Measurements from ENCODE around the gene MYOG.

MYOG gene

DNA sequence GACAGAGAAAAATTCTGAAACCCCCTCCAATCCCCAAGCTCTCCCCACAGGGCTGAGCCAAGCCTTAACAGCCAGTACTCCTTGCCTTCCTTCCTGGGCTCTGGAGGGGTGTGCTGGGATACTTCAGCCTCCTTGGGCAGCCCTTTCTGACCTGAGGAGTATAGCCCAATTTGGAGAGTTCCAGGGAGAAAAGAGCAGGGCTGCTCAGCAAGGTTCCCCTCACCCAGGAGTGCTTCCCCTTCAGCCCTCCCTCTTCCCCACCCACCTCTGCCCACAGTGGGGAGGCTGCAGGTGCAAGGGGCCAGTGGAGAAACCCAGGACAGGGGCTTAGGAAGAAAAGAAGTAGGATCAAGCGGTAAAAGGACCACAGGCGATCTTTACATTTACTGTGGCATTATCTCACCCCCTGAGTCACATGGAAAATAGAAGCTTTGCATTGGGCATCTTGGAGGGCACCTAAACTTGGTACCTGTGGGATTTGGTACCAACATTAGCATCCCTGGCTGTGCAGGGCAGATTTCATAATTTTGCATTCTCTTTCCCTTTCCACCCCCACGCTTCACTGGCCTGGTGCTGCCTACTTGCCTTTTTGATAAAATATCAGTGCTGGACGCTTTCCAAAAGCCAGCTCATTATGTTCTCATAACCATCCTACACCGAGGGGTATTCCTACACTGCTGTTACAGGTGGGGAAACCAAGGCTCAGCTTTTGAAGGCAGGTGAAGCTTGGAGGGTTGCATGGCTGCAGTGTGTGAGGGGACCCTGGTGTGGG lies 38.9 kb upstream of the MYOG start:
- TF ChIP-seq GATA2 (IDR thresholded peaks at IDR 0.05; ENCODE audit: low read depth, low read length) (no peak), GATA3 (IDR thresholded peaks at IDR 0.05; ENCODE audit: low read depth, low read length) (no peak)

DNA sequence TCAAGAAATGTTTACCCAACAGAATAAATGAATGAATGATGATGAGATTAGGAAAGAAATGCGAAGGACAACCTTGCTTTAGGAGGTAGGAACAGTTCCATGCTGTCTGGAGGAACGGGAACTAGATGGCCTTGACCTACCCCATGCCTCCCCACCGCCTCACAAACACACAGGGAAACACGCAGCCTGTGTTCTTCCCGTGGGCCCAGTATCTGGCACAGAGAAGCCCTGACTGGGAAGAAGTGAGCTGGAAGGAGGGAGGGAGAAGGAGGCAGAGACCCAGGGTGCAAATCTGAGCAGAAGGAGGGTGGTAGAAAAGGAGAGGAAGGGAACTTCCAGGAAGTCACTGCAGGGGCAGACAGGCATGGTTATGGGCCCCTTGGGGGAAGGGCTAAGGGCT lies 38.2 kb upstream of the MYOG start:
- TF ChIP-seq GATA3 (IDR thresholded peaks at IDR 0.05; ENCODE audit: low read depth, low read length) (no peak), GATA2 (IDR thresholded peaks at IDR 0.05; ENCODE audit: low read depth, low read length) (no peak)

DNA sequence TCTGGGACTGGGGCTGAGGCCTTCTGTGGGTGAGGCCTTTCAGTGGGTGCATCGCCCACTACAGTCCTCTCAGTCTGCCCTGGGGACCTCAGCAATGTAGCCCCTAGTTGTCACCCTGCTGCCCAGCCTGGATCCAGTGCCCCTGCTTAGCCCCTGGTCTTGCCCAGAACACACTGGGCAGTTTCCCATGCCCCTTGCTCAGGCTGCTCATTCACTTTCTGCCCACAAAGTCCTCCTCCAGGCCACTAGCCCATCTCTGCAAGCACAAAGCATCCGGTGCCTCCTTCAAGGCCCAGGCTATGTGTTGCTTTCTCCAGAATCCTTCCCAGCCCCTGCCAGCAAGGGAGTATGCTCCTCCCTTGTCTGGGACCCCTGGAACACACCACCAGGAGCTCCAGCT lies 36.3 kb upstream of the MYOG start:
- no peak for TF ChIP-seq GATA2 (IDR thresholded peaks at IDR 0.05; ENCODE audit: low read depth, low read length)
- TF ChIP-seq GATA3 (IDR thresholded peaks at IDR 0.05; ENCODE audit: low read depth, low read length): no peak

DNA sequence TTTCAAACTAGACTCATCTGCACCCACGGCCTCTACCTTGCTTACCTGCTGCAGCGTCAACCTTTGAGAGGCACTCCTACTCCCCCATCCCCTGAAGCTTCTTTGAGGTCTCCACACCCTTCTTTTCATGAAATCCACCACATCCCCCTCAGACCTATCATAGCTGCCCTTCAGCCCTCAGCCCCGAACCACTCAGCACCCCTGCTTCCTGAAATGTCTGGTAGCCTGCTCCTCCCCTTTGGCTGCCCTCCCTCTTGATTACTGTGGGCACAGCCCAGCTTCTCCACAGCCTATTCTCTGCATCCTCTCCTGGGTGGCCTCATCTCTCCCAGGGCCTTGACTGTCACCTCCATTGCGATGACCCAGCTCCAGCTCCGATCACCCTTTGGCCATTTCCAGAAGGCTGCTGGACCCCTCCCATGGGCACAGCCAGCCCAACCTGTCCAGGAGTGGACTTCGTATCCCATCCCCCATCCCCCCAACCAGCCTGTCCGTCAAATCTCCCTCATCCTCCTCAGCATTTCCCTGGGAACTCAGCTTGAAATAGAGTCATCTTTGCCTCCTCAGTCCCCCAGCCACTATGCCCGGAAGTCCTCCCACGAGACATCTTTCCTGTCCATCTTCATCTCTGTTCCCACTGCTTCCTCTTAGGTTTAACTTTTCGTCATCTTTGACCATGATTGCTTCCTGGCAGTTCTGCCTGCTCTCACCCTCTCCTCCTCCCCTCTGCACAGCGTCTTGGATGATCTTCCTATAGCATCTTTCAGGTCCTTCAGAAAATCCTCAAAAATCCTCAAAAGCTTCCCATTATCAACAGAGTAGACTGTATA lies 35.6 kb upstream of the MYOG start:
- TF ChIP-seq GATA3 (IDR thresholded peaks at IDR 0.05; ENCODE audit: low read depth, low read length) (no peak), GATA2 (IDR thresholded peaks at IDR 0.05; ENCODE audit: low read depth, low read length) (no peak)

DNA sequence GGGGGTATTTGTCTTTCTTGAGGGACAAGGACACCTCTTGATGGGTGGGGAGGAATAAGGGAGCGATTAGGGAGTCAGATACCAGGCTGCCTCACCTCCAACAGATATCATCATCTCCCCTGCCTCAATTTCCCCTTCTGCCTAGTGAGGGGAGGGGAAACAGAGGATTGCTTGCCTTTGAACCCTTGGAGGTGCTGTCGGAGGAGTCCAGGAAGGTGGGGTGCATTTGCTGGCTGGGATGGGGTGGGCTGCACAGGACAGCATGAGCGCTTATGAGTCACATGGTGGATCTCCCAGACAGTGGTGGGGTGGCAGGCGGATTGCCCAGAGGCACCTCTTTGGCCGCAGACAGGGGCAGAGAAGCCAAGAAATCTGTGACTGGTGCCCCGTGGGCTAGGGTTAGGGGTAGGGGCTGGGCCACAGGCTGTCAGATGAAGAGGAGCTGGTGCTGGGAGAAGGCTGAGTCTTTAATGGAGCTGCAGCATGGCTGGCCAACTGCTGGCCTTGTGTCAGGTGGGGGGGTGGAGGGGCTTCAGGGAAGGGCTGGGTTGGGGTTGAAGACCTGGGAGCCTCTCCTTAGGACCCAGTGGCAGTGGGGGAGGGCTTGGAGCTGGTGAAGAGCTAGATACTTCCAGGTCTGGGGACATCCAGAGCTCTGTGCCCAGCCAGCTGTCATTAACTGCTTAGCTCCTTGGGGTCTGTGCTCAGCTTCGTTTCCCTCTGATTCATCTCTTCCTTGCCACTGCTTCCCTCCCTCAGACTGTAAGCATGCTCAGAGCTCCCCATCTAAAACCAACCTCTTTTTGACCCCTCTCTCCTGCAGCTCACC lies 34.7 kb upstream of the MYOG start:
- TF ChIP-seq GATA3 (IDR thresholded peaks at IDR 0.05; ENCODE audit: low read depth, low read length): no peak
- no peak for TF ChIP-seq GATA2 (IDR thresholded peaks at IDR 0.05; ENCODE audit: low read depth, low read length)

DNA sequence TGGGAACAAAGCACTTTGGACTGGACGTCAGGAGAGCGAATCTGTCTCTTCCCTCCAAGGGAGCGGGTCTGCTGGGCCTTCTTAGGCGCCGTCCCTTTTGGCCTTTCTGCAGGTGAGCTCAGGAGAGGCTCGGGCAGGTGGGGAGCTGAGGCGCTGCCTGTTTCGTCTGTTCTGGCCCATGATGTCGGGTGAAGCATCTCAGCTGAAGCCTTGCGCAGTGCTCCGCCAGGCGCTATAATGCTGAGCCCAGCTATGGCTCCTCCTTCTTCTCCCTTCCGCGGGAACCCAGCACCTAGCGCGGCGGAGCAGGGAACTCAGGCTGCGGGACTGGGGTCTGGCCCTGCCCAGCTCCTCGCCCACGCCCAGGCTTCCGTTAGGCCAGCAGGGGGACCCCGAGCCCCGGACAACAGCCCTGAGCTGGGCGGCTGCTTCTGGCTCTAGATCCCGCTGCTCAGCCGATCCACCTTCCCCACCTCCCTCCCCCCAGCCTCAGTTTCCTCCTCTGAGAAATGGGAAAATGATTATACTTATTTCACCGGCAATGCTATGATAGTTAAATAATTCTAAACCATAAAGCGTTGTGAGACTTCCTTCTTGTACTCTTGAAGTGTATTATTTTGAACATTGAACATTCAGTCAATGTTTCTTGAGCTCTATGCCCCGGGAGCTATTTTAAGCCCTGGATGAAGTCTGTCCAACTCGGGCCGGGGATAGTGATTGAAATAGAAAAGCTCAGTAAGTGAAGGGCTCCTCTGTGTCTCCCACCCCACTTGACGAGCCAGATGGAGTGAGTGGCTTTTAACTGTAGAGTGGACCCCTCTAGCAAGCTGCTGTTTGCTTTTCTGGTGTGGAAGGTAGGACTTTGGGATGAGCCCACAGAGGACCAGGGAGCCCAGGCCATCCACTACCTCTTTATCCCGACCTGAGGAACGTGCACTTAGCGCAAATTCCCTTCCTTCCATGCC lies 32.1 kb upstream of the MYOG start:
- TF ChIP-seq GATA3 (IDR thresholded peaks at IDR 0.05; ENCODE audit: low read depth, low read length): no peak
- no peak for TF ChIP-seq GATA2 (IDR thresholded peaks at IDR 0.05; ENCODE audit: low read depth, low read length)

DNA sequence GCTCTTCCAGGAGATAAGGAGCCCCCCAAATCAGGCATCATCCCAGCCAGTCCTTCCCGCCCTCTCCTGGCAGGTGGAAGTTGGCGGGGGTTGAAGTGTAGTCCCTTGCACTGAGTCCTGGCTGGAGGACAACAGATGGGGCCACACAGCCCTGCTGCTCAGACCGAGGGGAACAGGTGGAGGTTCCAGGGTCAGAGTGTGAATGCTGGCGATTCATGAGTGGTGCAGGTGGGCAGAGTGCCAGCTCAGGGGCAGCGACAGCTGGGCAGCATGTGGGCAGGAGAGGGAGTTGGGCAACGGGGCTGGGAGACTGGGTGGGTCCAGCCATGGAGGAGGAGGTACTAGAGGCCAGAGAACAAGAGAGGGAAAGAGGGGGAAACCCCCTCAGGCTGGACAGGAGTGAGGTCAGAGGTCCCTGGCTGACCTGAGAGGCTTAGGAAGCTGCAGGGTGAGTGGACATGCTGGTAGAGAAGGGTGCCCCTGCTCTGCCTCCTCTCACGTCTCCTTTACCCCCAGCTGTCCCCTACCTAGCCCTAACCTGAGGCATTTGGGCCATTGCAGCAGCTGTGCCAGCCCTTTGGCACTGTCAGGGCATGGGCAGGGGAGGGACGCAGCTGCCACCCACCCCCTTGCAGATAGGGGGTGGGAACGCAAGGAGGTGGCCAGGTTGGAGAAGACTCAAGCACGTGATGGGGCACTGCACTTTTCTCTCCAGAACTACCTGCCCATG lies 30.4 kb upstream of the MYOG start:
- TF ChIP-seq GATA2 (IDR thresholded peaks at IDR 0.05; ENCODE audit: low read depth, low read length): no peak
- TF ChIP-seq GATA3 (IDR thresholded peaks at IDR 0.05; ENCODE audit: low read depth, low read length): no peak

DNA sequence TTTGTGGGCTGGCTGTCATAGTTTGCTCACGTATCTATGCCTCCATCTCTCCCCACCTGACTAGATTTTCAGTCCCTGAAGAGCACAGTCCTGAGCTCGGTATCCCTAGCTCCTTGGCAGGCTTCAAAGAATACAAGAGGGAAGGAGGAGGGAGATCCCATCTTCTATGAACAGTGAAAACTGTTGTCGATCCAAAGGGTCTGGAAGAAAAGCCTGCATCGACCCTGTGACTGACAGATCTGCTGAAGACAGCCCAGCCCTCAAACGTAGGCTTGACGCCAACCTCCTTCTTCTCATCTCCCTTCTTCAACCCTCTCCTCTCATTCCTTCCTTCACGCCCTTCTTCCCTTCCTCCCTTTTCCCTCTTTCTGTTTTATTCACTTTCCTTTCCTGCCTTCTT lies 28.4 kb upstream of the MYOG start:
- TF ChIP-seq GATA3 (IDR thresholded peaks at IDR 0.05; ENCODE audit: low read depth, low read length): no peak
- TF ChIP-seq GATA2 (IDR thresholded peaks at IDR 0.05; ENCODE audit: low read depth, low read length): no peak

DNA sequence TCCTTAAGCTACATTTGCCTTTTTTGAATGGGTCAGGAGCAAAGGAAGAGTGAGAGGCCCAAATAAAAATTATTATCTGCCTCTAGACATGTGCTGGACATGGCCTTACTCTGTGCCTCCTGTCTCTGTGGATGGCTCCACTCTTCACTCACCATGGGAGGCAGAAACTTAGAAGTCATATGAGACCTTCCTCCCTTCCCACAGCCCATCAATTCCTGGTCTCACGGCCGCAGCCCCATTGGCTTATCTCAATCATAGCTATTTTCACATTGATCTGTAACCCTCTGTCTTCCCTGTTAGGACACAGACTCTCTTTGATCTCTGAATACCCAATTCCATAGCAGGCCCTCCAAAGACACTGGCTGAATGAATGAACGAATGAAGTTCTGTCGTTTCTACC lies 27.5 kb upstream of the MYOG start:
- no peak for TF ChIP-seq GATA2 (IDR thresholded peaks at IDR 0.05; ENCODE audit: low read depth, low read length)
- no peak for TF ChIP-seq GATA3 (IDR thresholded peaks at IDR 0.05; ENCODE audit: low read depth, low read length)

DNA sequence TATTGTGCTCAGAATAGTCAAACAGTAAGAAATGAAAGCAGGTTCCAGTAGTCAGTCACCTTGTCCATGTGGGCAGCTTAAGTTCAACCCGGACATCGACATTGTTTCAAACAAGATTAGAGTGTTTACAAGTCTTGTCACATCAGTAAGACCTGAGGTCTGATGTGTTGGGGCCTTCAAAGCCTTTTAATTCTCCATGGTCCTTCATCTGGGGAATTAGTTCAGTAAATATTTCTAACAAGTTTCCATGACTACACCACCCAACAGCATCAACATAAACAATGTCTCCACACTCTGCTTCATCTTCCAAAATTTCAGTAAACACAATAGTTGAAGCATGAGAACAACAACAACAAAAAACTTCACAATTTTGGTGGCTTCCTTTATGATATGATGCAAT lies 26.7 kb upstream of the MYOG start:
- TF ChIP-seq GATA3 (IDR thresholded peaks at IDR 0.05; ENCODE audit: low read depth, low read length) (no peak), GATA2 (IDR thresholded peaks at IDR 0.05; ENCODE audit: low read depth, low read length) (no peak)

DNA sequence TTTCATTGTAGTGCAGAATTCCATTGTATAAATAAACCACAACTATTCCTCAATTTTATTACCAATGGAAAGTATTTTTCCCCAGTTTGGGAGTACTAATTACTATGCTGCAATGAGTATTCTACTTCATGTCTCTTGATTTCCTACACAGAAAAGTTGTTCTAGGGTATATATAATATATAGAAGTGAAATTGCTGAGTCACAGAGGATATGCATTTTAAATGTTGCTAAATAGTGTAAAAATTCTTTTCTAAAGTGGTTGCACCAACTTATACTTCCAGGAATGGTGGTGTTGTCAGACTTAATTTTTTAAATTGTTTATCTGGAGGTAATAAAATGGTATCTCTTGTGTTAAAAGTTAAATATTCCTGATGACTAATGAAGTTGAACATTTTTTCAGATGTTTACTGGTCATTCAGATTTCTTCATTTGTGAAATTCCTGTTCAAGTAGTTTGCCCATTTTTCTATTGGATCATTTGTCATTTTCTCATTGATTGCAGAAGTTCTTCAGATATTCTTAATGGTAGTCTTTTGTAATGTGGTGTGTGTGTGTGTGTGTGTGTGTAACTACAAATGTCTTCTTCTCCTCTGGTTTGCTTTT lies 19.1 kb upstream of the MYOG start:
- TF ChIP-seq GATA3 (IDR thresholded peaks at IDR 0.05; ENCODE audit: low read depth, low read length) (no peak), GATA2 (IDR thresholded peaks at IDR 0.05; ENCODE audit: low read depth, low read length) (no peak)

DNA sequence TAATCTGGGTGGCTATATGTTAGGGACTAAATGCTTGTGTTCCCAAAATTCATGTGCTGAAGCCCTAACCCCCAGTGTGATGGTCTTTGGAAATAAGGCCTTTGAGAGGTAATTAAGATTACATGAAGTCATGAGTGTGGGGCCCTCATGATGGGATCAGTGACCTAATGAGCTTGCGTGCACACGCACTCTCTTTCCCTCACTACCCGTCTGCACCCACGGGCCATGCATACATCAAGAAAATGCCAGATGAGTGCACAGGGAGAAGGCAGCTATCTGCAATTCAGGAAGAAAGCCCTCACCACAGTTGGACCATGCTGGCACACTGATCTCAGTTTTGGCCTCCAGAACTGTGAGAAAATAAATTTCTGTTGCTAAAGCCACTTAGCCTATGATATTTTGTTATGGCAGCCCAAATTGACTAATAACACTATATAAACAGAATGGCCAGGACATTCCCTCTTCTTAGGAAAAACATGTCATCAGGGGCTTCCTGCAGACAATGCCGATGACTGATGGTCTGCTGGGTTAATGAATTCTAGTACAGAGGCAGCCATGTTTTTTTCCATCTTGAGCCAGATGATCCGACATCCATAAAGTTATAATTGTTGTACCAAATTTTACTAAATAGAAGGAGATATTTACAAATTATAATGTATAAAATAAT lies 18.1 kb upstream of the MYOG start:
- TF ChIP-seq GATA3 (IDR thresholded peaks at IDR 0.05; ENCODE audit: low read depth, low read length) (no peak), GATA2 (IDR thresholded peaks at IDR 0.05; ENCODE audit: low read depth, low read length) (no peak)

All from SH-SY5Y (cell line).